Caco-2 (cell line): ENCODE results near the gene ATXN7L2. TPM values are rescaled to one million over a fixed set of nuclear protein-coding genes. Genes with fewer than 3 reads are reported as not detected.

Experiments used
- BruUV-seq: library from RNA; stranded (reverse); fragments of 400-500 nt; replicated peaks from 2 replicates; lab custom pipeline; 2021; lab: Mats Ljungman, UMichigan
- CTCF ChIA-PET: fragments of 300-600 bp; sonication (Branson Sonifier 250); formaldehyde crosslinking; loops from one replicate; lab custom pipeline; 2022; ENCODE audit warnings: antibody characterized with exemption; lab: Charles Lee
- POLR2A ChIA-PET: fragments of 300-600 bp; sonication (Branson Sonifier 250); formaldehyde crosslinking; loops from one replicate; lab custom pipeline; 2022; ENCODE audit warnings: antibody characterized with exemption; lab: Charles Lee
- DNase-seq, 2 experiments: peaks; one replicate each; pipeline versions ENCODE4 v3.0.0 to v3.0.0-alpha.2; 2020 to 2022
- H3K27me3 ChIP-seq: replicated peaks from 2 replicates; pipeline ENCODE4 v1.6.0; 2011; ENCODE audit warnings: low read length; ENCODE audit not compliant: control insufficient read depth, insufficient read depth
- H3K36me3 ChIP-seq: 2 replicates; pipeline ENCODE4 v1.5.1; 2011; ENCODE audit warnings: low read length; ENCODE audit not compliant: control insufficient read depth, insufficient read depth
- H3K4me1 ChIP-seq: fragments of 250-450 bp; sonication (Bioruptor Pico); 2 replicates; pipeline ENCODE4 v1.5.1; 2020; ENCODE audit warnings: mild to moderate bottlenecking
- H3K4me3 ChIP-seq: 2 replicates; pipeline ENCODE4 v1.5.1; 2011; ENCODE audit warnings: low read depth, mild to moderate bottlenecking, control low read depth, low read length
- H3K9me3 ChIP-seq: fragments of 250-450 bp; sonication (Bioruptor Pico); 2 replicates; pipeline ENCODE4 v1.5.1; 2020; ENCODE audit warnings: mild to moderate bottlenecking, moderate library complexity
- H3K27ac Mint-ChIP-seq: one replicate; pipeline ENCODE4 v1.8.0; 2022; ENCODE audit warnings: mixed read lengths; ENCODE audit not compliant: unreplicated experiment
- H3K27me3 Mint-ChIP-seq: one replicate; pipeline ENCODE4 v1.8.0; 2022; ENCODE audit warnings: mixed read lengths; ENCODE audit not compliant: insufficient read depth, unreplicated experiment
- H3K36me3 Mint-ChIP-seq: one replicate; pipeline ENCODE4 v1.8.0; 2022; ENCODE audit warnings: mild to moderate bottlenecking, mixed read lengths; ENCODE audit not compliant: insufficient read depth, unreplicated experiment
- H3K4me1 Mint-ChIP-seq: one replicate; pipeline ENCODE4 v1.8.0; 2022; ENCODE audit warnings: low read depth, mixed read lengths; ENCODE audit not compliant: unreplicated experiment
- H3K4me3 Mint-ChIP-seq: one replicate; pipeline ENCODE4 v1.8.0; 2022; ENCODE audit warnings: mild to moderate bottlenecking, moderate library complexity, mixed read lengths; ENCODE audit not compliant: unreplicated experiment
- H3K9me3 Mint-ChIP-seq: one replicate; pipeline ENCODE4 v1.8.0; 2022; ENCODE audit warnings: mixed read lengths; ENCODE audit not compliant: unreplicated experiment
- intact Hi-C: fragments of 100-400 bp; cut with micrococcal nuclease; formaldehyde crosslinking; loops from one replicate; pipeline ENCODE4 v1.10.0; 2022; ENCODE audit not compliant: unreplicated experiment
- total RNA-seq: library from RNA; stranded (reverse); gene quantifications from 2 replicates; pipeline ENCODE4 v1.2.3, GENCODE V29; 2022
- TF ChIP-seq, protein P1 (sequence below), 2 experiments: fragments of 200-600 bp in 1 of 2; IDR thresholded peaks; 1 replicate in 1 of 2; 2 replicates in 1 of 2; pipeline versions ENCODE4 v1.5.1 to v1.8.0; 2011 to 2022; ENCODE audit warnings: antibody characterized with exemption in 1 of 2, control low read depth in 1 of 2, inconsistent platforms in 1 of 2, low read depth in 1 of 2, low read length in 1 of 2, mild to moderate bottlenecking in 1 of 2, moderate library complexity in 1 of 2; ENCODE audit not compliant: insufficient read depth in 1 of 2, severe bottlenecking in 1 of 2, unreplicated experiment in 1 of 2

The ATXN7L2 gene
- total RNA-seq, 1 experiment from 2014 or later: 4.0 TPM

DNA sequence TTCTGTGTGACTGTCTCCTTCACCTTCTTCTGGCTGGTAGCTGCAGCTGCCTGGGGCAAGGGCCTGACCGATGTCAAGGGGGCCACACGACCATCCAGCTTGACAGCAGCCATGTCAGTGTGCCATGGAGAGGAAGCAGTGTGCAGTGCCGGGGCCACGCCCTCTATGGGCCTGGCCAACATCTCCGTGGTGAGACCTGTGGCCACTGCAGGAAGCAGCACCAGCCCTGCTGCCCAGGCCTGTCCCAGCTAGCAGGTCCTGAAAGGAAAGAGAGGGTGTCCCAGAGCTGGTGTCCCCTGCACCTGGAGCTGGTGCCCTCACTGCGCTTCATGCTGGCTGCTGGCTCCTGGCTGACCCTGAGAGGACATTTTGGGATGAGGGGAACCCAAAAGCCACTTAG lies 5.9 kb upstream of the ATXN7L2 start:
- CTCF ChIA-PET: interaction anchor here (1.0 kb wide), 1 partner anchor 159 kb away, joined by 3 read pairs; no protein-coding TSS in a partner anchor
- TF ChIP-seq, protein P1, sequence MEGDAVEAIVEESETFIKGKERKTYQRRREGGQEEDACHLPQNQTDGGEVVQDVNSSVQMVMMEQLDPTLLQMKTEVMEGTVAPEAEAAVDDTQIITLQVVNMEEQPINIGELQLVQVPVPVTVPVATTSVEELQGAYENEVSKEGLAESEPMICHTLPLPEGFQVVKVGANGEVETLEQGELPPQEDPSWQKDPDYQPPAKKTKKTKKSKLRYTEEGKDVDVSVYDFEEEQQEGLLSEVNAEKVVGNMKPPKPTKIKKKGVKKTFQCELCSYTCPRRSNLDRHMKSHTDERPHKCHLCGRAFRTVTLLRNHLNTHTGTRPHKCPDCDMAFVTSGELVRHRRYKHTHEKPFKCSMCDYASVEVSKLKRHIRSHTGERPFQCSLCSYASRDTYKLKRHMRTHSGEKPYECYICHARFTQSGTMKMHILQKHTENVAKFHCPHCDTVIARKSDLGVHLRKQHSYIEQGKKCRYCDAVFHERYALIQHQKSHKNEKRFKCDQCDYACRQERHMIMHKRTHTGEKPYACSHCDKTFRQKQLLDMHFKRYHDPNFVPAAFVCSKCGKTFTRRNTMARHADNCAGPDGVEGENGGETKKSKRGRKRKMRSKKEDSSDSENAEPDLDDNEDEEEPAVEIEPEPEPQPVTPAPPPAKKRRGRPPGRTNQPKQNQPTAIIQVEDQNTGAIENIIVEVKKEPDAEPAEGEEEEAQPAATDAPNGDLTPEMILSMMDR (IDR thresholded peaks at IDR 0.05; ENCODE audit: insufficient read depth in 1 of 2, low read depth in 1 of 2, low read length in 1 of 2, severe bottlenecking in 1 of 2, unreplicated experiment in 1 of 2): no peak
- peaks cover 13% of the 10 kb centered on the region for H3K27me3 Mint-ChIP-seq

DNA sequence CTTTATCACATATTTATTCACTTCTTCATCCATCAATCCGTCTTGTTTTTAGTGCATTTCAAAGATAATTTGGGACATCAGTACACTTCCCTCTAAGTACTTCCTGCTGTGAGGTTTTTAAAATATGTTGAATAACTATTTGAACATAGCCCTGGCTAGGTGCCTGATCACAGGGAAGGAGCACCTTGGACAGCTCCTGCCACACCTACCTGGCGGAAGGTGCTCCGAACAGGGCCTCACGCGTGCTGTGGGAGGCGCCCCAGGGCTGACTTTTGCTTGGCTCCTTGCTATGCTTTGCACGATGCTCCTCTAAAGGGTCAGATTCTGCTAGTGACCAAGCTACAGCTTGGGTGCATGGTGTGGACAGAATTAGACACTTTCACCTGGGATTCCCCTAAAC lies 4.9 kb upstream of the ATXN7L2 start:
- DNase-seq: peak; percentile 46 to 58
- H3K4me1 Mint-ChIP-seq: no peaks in the 10 kb centered on the region
- H3K27me3 Mint-ChIP-seq: peaks cover 11% of the 10 kb centered on the region
- H3K36me3 Mint-ChIP-seq: no peaks in the 10 kb centered on the region
- TF ChIP-seq, protein P1 (IDR thresholded peaks at IDR 0.05; ENCODE audit: insufficient read depth in 1 of 2, low read depth in 1 of 2, low read length in 1 of 2, severe bottlenecking in 1 of 2, unreplicated experiment in 1 of 2): no peak
- Histone ChIP-seq H3K36me3 (no peaks in the 10 kb centered on the region), H3K4me3 (no peak overlapping the region), H3K9me3 (no peaks in the 10 kb centered on the region), H3K27me3 (no peaks in the 10 kb centered on the region), H3K4me1 (no peaks in the 10 kb centered on the region)
- CTCF ChIA-PET: interaction anchor here (0.9 to 1.0 kb wide), 2 partner anchors 54 to 158 kb away, joined by 3 read pairs; no protein-coding TSS in a partner anchor
- no peak overlapping the region for H3K27ac Mint-ChIP-seq
- no TSS peak for BruUV-seq
- no peaks in the 10 kb centered on the region for H3K9me3 Mint-ChIP-seq
- H3K4me3 Mint-ChIP-seq: no peak overlapping the region
- POLR2A ChIA-PET: no interaction called here
- intact Hi-C loops: no loop called here

More for the DNA sequence above, 5.9 kb upstream of the ATXN7L2 start:
- H3K4me3 Mint-ChIP-seq: no peak overlapping the region
- H3K4me1 Mint-ChIP-seq: no peaks in the 10 kb centered on the region
- no peak for DNase-seq
- Histone ChIP-seq H3K27me3 (no peaks in the 10 kb centered on the region), H3K9me3 (no peaks in the 10 kb centered on the region), H3K4me3 (no peak overlapping the region), H3K36me3 (no peaks in the 10 kb centered on the region), H3K4me1 (no peaks in the 10 kb centered on the region)
- no peaks in the 10 kb centered on the region for H3K9me3 Mint-ChIP-seq
- intact Hi-C loops: no loop called here
- POLR2A ChIA-PET: no interaction called here
- no peak overlapping the region for H3K27ac Mint-ChIP-seq
- no peaks in the 10 kb centered on the region for H3K36me3 Mint-ChIP-seq
- BruUV-seq: no TSS peak

DNA sequence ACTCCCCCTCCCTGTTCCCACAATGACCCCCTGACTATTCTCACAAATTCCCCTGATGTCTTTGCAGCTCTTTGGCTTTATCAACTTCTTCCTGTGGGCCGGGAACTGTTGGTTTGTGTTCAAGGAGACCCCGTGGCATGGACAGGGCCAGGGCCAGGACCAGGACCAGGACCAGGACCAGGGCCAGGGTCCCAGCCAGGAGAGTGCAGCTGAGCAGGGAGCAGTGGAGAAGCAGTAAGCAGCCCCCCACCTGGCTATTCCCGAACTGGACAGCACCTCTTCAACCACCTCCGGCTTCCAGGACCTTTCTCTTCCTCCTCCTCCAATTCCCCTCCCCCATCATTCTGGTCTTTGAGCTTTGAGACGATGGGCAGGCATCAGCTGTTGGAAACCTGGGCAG lies 4.4 kb upstream of the ATXN7L2 start:
- intact Hi-C loops: no loop called here
- no peak overlapping the region for H3K4me3 ChIP-seq
- Mint-ChIP-seq H3K36me3 (no peaks in the 10 kb centered on the region), H3K4me1 (no peaks in the 10 kb centered on the region), H3K9me3 (no peaks in the 10 kb centered on the region), H3K27me3 (peaks cover 11% of the 10 kb centered on the region), H3K27ac (no peak overlapping the region), H3K4me3 (no peak overlapping the region)
- H3K36me3 ChIP-seq: no peaks in the 10 kb centered on the region
- H3K27me3 ChIP-seq: no peaks in the 10 kb centered on the region
- BruUV-seq: no TSS peak
- TF ChIP-seq, protein P1 (IDR thresholded peaks at IDR 0.05; ENCODE audit: insufficient read depth in 1 of 2, low read depth in 1 of 2, low read length in 1 of 2, severe bottlenecking in 1 of 2, unreplicated experiment in 1 of 2): no peak
- DNase-seq: no peak
- ChIA-PET CTCF (interaction anchor here (0.9 kb wide), 1 partner anchor 53 kb away, joined by 3 read pairs; no protein-coding TSS in a partner anchor), POLR2A (interaction anchor here (0.6 kb wide), 1 partner anchor 12 kb away, joined by 3 read pairs; no protein-coding TSS in a partner anchor)
- H3K4me1 ChIP-seq: peaks cover under 1% of the 10 kb centered on the region; the same call in 1 of the 2 replicates
- H3K9me3 ChIP-seq: no peaks in the 10 kb centered on the region
